ENCODE results near the gene YPEL5.

DNA sequence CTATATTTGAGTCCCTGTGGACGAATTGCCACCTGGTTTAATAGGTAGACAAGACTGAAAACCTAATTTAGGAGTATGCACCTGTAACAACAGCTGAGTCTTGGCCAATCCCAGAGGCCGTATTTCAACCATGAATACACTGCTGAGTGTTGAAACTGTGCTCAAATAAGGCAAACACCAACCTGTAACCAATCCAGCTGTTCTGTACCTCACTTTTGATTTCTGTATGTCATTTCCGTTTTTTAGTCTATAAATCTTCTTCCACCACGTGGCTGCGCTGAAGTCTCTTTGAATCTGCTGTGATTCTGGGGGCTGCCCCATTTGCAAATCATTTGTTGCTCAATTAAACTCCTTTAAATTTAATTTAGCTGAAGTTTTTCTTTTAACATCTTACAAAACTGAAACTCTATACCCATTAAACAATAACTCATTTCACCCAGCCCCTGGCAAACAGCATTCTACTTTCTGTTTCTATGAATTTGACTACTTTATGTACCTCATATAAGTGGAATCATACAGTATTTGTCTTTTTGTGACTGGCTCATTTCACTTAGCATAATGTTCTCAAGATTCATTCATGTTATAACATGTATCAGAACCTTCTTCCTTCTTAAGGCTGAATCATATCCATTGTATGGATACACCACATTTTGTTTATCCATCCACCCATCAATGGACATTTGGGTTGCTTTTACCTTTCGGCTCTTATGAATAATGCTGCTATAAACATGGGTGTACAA, 7.5 kb upstream of the YPEL5 start:
- TF ChIP-seq POLR2A (IDR thresholded peaks at IDR 0.05; ENCODE audit: low read depth, low read length) (no peak), POLR2AphosphoS5 (IDR thresholded peaks at IDR 0.05; ENCODE audit: low read depth, low read length) (no peak)
